Inferior parietal cortex (tissue), 1 donor: ENCODE data around the gene GALNT6.

ENCODE experiments used
- DNase-seq: peaks from one replicate; pipeline ENCODE4 v3.0.0-alpha.2; 2016; ENCODE audit errors: extremely low spot score

GALNT6 gene

GRCh38 chr12:51381226-51382079 lies 9.8 kb downstream of the GALNT6 start:
- no peak for DNase-seq

- no peak for DNase-seq
Observed at GRCh38 chr12:51379571-51379970, 11.6 kb downstream of the GALNT6 start.

- no peak for DNase-seq
Observed at GRCh38 chr12:51378749-51379148, 12.5 kb downstream of the GALNT6 start.

GRCh38 chr12:51377099-51377984 lies 13.9 kb downstream of the GALNT6 start:
- peak; percentile 51 for DNase-seq

GRCh38 chr12:51374856-51375255 lies 16.4 kb downstream of the GALNT6 start:
- DNase-seq, result no peak

- no peak for DNase-seq
Observed at GRCh38 chr12:51374361-51374760, 16.8 kb downstream of the GALNT6 start.

- no peak for DNase-seq
Observed at GRCh38 chr12:51373187-51373586, 18.0 kb downstream of the GALNT6 start.

- no peak for DNase-seq
Observed at GRCh38 chr12:51372021-51372420, 19.2 kb downstream of the GALNT6 start.

- DNase-seq, result no peak
Observed at GRCh38 chr12:51371295-51371953, 19.8 kb downstream of the GALNT6 start.

GRCh38 chr12:51370667-51371066 lies 20.5 kb downstream of the GALNT6 start:
- DNase-seq, result no peak

GRCh38 chr12:51369581-51369980 lies 21.6 kb downstream of the GALNT6 start:
- DNase-seq, result no peak

- DNase-seq, result no peak
Observed at GRCh38 chr12:51368640-51369517, 22.3 kb downstream of the GALNT6 start.

- no peak for DNase-seq
Observed at GRCh38 chr12:51365276-51365675, 25.9 kb downstream of the GALNT6 start.

- no peak for DNase-seq
Observed at GRCh38 chr12:51364001-51364400, 27.2 kb downstream of the GALNT6 start.

GRCh38 chr12:51362747-51363342 lies 28.4 kb downstream of the GALNT6 start:
- no peak for DNase-seq

GRCh38 chr12:51362307-51362706 lies 28.9 kb downstream of the GALNT6 start:
- peak; percentile 71 for DNase-seq

- DNase-seq, result no peak
Observed at GRCh38 chr12:51361161-51362016, 29.8 kb downstream of the GALNT6 start.

- no peak for DNase-seq
Observed at GRCh38 chr12:51360315-51360714, 30.9 kb downstream of the GALNT6 start.

- DNase-seq, result no peak
Observed at GRCh38 chr12:51359851-51360250, 31.4 kb downstream of the GALNT6 start.

- DNase-seq, result no peak
Observed at GRCh38 chr12:51358496-51358895, 32.7 kb downstream of the GALNT6 start.
